Large intestine (tissue), 3 donors: Measurements from ENCODE around the gene CRB2. TPM values are rescaled to one million over a fixed set of nuclear protein-coding genes. Genes with fewer than 3 reads are reported as not detected.

Experiments used
- DNase-seq, 2 donors: peaks; one replicate each; pipeline versions ENCODE4 v3.0.0 to v3.0.0-alpha.2; 2013
- H3K27ac ChIP-seq: one replicate; pipeline ENCODE4 v1.5.1; 2013; ENCODE audit warnings: low read length
- H3K27me3 ChIP-seq: 2 replicates; pipeline ENCODE4 v1.6.1; 2013; ENCODE audit warnings: low read length; ENCODE audit not compliant: control insufficient read depth, insufficient read depth
- H3K36me3 ChIP-seq: 2 replicates; pipeline ENCODE4 v1.6.1; 2013; ENCODE audit warnings: low read length; ENCODE audit not compliant: control insufficient read depth, insufficient read depth
- H3K4me1 ChIP-seq: one replicate; pipeline ENCODE4 v1.6.1; 2013; ENCODE audit warnings: low read length; ENCODE audit not compliant: control insufficient read depth, insufficient read depth
- H3K4me3 ChIP-seq: one replicate; pipeline ENCODE4 v1.5.1; 2013; ENCODE audit warnings: low read length
- H3K9me3 ChIP-seq: one replicate; pipeline ENCODE4 v1.6.1; 2013; ENCODE audit warnings: mild to moderate bottlenecking, low read depth, low read length, moderate library complexity; ENCODE audit not compliant: control insufficient read depth
- WGBS: methylation state at CpG from one replicate; pipeline ENCODE4 v1.1.5; 2013; ENCODE audit warnings: low lambda C conversion rate; ENCODE audit not compliant: insufficient coverage; 5-methylcytosine and 5-hydroxymethylcytosine counted together
- polyA plus RNA-seq: library from polyadenylated mRNA; unstranded; fragments of 120-200 nt; gene quantifications from one replicate; pipeline ENCODE4 v1.2.1, GENCODE V29; 2013

CRB2 gene
- polyA plus RNA-seq, 1 donor: 2.3 TPM

DNA sequence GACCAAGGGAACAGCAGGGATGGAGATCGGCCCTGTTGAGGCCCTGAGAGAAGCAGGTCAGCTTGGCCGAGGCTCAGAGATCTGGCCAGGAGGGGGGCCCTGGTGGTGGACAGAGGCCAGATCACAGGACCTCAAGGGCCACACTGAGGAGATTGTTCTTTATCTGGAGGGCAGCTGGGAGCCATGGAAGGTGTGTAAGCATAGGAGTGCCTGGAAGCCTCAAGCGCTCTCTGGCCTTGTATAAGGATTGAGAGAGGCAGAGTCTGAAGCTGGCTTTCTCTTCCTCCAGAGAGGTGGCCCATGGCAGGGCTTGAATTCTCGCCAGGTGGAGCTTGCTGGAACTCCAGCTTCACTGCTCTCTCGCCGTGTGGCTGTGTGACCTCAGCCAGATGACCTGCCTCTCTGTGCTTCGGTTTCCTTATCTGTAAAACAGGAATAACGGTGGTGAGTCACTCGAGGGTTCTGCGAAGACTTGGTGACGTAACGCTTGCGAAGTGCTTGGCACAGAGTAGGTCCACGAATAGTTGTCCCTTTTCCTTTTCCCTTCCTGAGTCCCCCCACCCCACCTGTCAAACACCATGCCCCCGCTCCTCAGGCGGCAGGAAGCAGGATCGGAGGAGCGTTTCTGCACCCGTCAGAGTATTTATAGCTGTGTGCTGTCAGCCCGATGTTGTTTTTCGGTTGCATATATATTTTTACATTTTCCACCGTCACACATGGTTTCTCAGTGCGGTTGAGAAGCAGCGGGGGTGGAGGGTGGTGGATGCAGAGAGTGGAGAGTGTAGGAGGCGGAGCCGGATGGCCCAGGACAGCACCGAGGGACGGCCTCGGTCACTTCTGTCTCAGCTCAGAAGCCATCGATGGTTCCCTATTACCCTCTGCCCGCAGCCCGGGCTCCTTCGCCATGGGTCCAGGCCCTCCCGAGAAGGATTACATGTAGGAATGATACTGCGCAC, 17.0 kb upstream of the CRB2 start:
- Histone ChIP-seq H3K4me3 (no peak overlapping the region), H3K9me3 (no peaks in the 10 kb centered on the region), H3K36me3 (no peaks in the 10 kb centered on the region), H3K27me3 (peaks cover 6% of the 10 kb centered on the region), H3K4me1 (peaks cover 21% of the 10 kb centered on the region), H3K27ac (no peak overlapping the region)
- no CpG with 5 or more reads among the region's 35 CpGs for WGBS
- DNase-seq: no peak

DNA sequence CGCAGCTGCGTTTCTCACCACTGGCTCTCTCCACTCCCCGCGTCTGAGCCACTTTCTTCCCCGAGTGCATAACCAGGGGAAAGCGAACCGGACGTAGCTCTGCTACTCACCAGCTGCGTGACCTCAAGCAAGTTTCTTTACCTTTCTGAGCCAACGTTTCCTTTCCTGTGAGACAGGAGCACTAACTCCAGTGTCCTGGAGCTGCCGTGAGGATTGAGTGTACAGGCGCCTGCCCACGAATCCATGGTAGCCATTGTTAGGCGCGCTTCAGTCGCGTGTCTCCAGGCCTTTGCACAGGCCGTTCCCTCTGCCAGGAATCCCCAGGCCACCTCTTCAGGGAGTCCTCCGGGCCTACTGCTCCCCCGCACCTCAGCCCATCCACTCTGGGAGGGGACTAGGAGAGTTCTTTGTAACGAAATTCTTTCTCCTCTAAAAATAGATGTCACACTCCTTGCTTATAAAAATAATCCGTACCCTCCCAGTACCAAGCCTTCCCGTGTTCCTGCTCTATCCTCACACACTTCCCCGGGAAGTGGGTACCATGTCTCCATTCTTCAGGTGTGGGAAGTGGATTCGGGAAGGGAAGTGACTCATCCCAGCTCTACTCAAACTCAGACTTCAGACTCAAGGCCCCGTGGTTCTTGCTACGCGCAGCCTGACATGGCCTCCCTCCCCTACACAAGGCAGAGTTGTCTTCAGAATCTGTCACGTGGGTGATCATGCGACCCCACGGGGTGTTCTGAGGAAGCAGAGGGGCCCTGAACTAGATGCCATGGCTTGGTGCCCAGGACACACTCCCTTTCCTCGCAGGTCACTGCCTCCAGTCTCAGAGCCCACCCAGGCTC, 16.1 kb upstream of the CRB2 start:
- no peak for DNase-seq
- Histone ChIP-seq H3K27me3 (peaks cover 6% of the 10 kb centered on the region), H3K4me3 (no peak overlapping the region), H3K36me3 (no peaks in the 10 kb centered on the region), H3K9me3 (no peaks in the 10 kb centered on the region), H3K4me1 (peaks cover 20% of the 10 kb centered on the region), H3K27ac (no peak overlapping the region)
- no CpG with 5 or more reads among the region's 32 CpGs for WGBS

DNA sequence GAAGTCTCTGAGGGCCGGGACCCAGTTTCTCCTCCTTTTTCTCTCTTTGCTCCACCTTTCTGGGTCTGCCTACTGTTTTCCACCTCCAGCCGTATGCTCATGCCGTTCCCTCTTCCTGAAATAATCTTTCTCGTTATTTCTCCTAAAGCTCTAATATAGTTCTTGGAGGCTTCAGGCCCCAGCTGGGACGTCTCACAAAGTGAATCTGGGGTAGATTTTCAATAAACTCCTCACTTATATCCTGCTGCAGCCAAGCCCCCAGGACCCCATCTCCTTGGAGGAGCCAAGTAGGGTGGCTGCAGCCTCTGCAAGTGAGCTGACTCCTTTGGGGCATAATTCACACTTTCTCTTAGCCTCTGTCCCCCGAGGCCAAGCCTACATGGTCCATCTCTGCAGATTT, 14.2 kb upstream of the CRB2 start:
- WGBS: 89% methylated on average over 3 of the region's 6 CpGs
- Histone ChIP-seq H3K27me3 (peaks cover 6% of the 10 kb centered on the region), H3K9me3 (peaks cover under 1% of the 10 kb centered on the region), H3K27ac (no peak overlapping the region), H3K4me3 (no peak overlapping the region), H3K4me1 (peaks cover 1% of the 10 kb centered on the region), H3K36me3 (no peaks in the 10 kb centered on the region)
- DNase-seq: no peak

DNA sequence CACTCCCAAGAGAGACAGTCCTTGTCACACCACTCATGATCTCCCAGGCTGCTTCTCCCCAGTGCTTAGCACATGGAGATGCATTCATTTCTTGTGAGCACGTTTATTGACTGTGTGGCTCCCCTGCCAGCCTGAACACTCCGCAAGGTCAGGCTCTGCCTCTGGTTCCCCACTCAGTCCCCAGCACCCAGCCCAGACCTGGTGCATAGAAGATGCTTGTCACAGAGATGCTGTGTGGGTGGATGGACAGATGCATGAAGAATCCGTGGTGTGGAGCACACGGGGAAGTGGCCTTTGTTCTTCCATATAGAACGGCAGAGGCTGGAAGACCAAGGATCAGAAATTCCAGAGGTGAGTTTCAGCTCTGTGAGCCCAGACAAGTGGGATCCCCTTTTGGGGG, 13.8 kb upstream of the CRB2 start:
- Histone ChIP-seq H3K4me1 (no peaks in the 10 kb centered on the region), H3K36me3 (no peaks in the 10 kb centered on the region), H3K27ac (no peak overlapping the region), H3K27me3 (peaks cover 6% of the 10 kb centered on the region), H3K9me3 (peaks cover 5% of the 10 kb centered on the region), H3K4me3 (no peak overlapping the region)
- no peak for DNase-seq
- 100% methylated on average over 1 of the region's 5 CpGs for WGBS

DNA sequence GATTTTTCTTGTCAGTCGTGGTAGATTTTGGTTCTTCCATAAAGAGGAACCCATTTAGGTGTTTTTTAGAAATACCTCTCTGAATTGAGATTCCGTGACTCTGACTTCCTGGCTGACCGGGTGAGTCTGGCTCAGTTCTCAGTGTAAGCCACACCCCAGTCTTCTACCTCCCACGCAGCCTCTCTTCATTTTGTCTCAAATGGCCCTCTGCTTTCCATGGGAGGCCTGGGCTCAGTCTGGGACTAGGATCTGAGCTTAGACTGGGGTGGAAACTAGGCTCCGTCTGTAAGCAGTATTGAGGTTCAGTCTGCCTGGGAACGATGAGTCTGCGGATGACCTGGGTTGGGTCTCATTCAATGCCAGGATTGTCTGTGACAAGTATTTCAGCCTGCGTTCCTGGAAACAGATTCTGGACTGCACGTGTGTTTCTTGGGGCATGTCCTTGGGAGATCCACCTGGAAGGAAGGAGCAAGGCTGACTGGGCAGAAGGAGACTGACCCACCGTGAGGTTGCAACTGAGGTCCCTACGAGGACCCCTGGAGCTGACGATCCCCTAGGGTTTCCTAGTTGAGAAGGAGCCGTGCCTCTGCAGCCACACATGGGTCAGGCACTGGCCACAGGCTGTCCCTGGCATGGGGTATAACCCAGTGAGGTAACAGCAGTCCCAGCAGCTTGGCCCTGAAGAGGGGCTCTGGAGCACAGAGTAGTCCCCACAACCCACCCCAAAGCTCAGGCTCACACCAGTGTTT, 12.4 kb upstream of the CRB2 start:
- Histone ChIP-seq H3K4me1 (no peaks in the 10 kb centered on the region), H3K4me3 (no peak overlapping the region), H3K36me3 (no peaks in the 10 kb centered on the region), H3K27ac (no peak overlapping the region), H3K9me3 (peaks cover 8% of the 10 kb centered on the region), H3K27me3 (peaks cover 9% of the 10 kb centered on the region)
- no peak for DNase-seq
- 100% methylated on average over 1 of the region's 13 CpGs for WGBS

DNA sequence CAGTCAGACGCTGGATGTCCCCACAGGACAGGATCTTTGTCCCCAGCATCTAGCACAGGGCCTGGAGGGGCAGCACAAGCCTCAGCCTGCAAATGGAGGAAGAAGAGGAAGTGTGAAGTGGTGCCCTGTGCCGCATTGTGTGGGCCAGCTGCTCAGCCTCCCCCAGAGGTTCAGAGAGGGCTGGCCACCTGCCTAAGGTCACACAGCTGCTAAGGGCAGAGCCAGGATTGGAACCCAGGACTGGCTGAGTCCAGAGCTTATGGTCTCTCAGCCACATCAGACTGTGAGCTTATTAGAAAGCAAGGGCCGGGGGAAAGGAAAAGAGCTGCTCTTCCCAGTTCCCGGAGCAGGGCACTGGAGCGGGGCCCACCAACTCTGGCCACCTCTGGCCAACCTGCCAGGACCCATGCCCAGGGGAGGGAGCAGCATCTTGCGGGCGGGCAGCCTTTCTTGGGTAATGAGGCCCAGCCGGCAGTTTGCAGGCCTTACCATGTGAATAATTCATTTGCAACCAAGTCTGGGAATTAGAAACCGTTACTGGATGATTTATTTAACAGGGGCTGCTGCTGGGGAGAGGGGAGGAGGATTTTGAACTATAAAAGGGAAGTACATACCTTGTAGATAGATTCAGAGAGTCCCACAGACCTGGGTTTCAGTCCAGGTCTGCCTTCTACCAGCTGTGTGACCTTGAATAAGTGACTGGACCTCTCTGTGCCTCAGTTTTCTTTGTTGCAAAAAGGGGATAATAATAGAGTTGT, 11.6 kb upstream of the CRB2 start:
- Histone ChIP-seq H3K4me3 (no peak overlapping the region), H3K9me3 (peaks cover 8% of the 10 kb centered on the region), H3K36me3 (no peaks in the 10 kb centered on the region), H3K27me3 (peaks cover 9% of the 10 kb centered on the region), H3K4me1 (no peaks in the 10 kb centered on the region), H3K27ac (no peak overlapping the region)
- WGBS: 100% methylated on average over 1 of the region's 9 CpGs
- no peak for DNase-seq

DNA sequence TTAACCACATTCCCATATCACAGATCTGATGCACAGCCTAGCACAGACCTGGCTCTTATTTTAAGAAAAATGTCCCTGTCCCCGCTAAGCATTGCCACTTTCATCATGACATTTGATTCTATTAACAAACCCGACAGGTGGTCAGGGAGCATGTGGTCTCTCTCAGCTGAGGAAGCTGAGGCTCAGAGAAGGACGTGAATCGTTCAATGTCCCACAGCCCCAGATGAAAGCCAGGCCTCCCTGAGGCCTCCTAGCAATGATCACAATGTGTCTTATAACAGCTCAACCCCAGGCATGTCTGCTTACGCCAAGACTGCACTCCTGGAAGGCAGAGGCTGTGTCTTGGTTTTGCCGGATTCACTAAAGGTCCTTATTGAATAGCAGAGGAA, 10.4 kb upstream of the CRB2 start:
- no peak overlapping the region for H3K4me3 ChIP-seq
- peaks cover 11% of the 10 kb centered on the region for H3K27me3 ChIP-seq
- no peaks in the 10 kb centered on the region for H3K36me3 ChIP-seq
- WGBS: no CpG with 5 or more reads among the region's 6 CpGs
- H3K27ac ChIP-seq: no peak overlapping the region
- H3K9me3 ChIP-seq: peaks cover 8% of the 10 kb centered on the region
- no peak for DNase-seq
- peaks cover 2% of the 10 kb centered on the region for H3K4me1 ChIP-seq

DNA sequence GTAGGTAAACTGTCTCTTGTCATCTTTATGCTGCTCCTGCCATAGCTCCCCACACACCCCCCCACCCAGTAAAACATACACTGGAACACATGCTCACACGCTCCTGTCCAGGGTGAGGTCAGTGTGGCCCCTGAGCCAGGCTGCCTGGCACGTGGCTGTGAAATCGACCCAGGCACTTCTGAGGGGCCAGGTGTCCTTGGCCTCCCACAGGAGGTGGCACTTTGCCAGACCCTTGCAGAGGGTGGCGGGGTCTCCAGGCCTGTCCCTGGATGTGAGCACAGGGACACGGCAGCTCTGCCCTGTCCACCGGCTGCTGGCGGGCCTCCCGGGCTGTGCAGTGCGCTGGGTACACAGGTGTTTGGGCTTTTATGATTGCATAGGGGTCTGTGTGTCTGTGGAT, 10.0 kb upstream of the CRB2 start:
- WGBS: no CpG with 5 or more reads among the region's 9 CpGs
- Histone ChIP-seq H3K4me3 (no peak overlapping the region), H3K36me3 (no peaks in the 10 kb centered on the region), H3K9me3 (peaks cover 8% of the 10 kb centered on the region), H3K27ac (no peak overlapping the region), H3K4me1 (peaks cover 2% of the 10 kb centered on the region), H3K27me3 (peaks cover 11% of the 10 kb centered on the region)
- no peak for DNase-seq

DNA sequence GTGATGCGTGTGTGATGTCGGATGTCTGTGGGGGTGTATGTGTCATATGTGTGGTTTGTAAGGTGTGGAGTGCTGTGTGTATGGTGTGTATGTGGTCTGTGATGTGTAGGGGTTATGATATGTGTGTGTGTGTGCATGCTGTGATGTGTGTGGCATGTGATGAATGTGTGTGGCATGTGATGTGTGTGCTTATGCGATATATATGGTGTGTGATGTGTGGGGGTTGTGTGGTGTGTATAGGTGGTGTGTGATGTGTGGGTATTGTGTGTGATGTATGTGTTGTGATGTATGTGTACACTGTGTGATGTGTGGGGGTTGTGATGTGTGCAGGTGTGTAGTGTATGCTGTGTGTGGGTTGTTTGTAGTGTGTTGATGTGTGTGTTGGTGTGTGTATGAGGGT, 9.2 kb upstream of the CRB2 start:
- Histone ChIP-seq H3K4me3 (no peak overlapping the region), H3K27ac (no peak overlapping the region), H3K27me3 (peaks cover 11% of the 10 kb centered on the region), H3K4me1 (peaks cover 2% of the 10 kb centered on the region), H3K36me3 (no peaks in the 10 kb centered on the region), H3K9me3 (peaks cover 8% of the 10 kb centered on the region)
- DNase-seq: no peak
- WGBS: no CpG with 5 or more reads among the region's 3 CpGs
